ENCODE data around the gene HK1. TPM values are rescaled to one million over a fixed set of nuclear protein-coding genes. Genes with fewer than 3 reads are reported as not detected.

Gene HK1
- polyA plus RNA-seq, 1 donor: 35.4 TPM

GRCh38 chr10:69349542-69349888 is 71.2 kb downstream of the HK1 start:
- no peak for DNase-seq

- DNase-seq: no peak
Observed at GRCh38 chr10:69351589-69351988, 73.3 kb downstream of the HK1 start.

GRCh38 chr10:69352569-69353264 is 74.4 kb downstream of the HK1 start:
- no peak for DNase-seq

- no peak for DNase-seq
Observed at GRCh38 chr10:69353977-69354635, 75.8 kb downstream of the HK1 start.

GRCh38 chr10:69356187-69356586 is 77.9 kb downstream of the HK1 start:
- no peak for DNase-seq

GRCh38 chr10:69358148-69358795 is 80.0 kb downstream of the HK1 start:
- DNase-seq: no peak

GRCh38 chr10:69359148-69359547 is 80.9 kb downstream of the HK1 start:
- no peak for DNase-seq

GRCh38 chr10:69359594-69359993 is 81.3 kb downstream of the HK1 start:
- DNase-seq: no peak

- peak; percentile 64 for DNase-seq
Observed at GRCh38 chr10:69360485-69361302, 82.4 kb downstream of the HK1 start.

- no peak for DNase-seq
Observed at GRCh38 chr10:69361303-69361614, 83.0 kb downstream of the HK1 start.

- DNase-seq: no peak
Observed at GRCh38 chr10:69362471-69362954, 84.2 kb downstream of the HK1 start.

GRCh38 chr10:69363666-69364065 is 85.4 kb downstream of the HK1 start:
- no peak for DNase-seq

- DNase-seq: no peak
Observed at GRCh38 chr10:69364232-69364940, 86.1 kb downstream of the HK1 start.

GRCh38 chr10:69366738-69367137 is 88.4 kb downstream of the HK1 start:
- no peak for DNase-seq

GRCh38 chr10:69367469-69367868 is 89.2 kb downstream of the HK1 start:
- no peak for DNase-seq

GRCh38 chr10:69372126-69372980 is 94.1 kb downstream of the HK1 start:
- no peak for DNase-seq

GRCh38 chr10:69374242-69374641 is 95.9 kb downstream of the HK1 start:
- DNase-seq: no peak

- DNase-seq: no peak
Observed at GRCh38 chr10:69374931-69375306, 96.6 kb downstream of the HK1 start.

- DNase-seq: no peak
Observed at GRCh38 chr10:69375307-69376151, 97.2 kb downstream of the HK1 start.

- no peak for DNase-seq
Observed at GRCh38 chr10:69376662-69377061, 98.4 kb downstream of the HK1 start.

- DNase-seq: no peak
Observed at GRCh38 chr10:69377191-69377590, 98.9 kb downstream of the HK1 start.
